GM13977 (cell line): ENCODE measurements around the gene C3orf62.
"Not testable (repeated sequence)": the region's sequence is repeated elsewhere in the genome, so short reads cannot be mapped to it uniquely, and the experiment has no call there.

Experiments
- DNase-seq: peaks from one replicate; pipeline ENCODE4 v3.0.0; 2012; ENCODE audit warnings: low spot score
- CTCF ChIP-seq: IDR thresholded peaks from 2 replicates; pipeline ENCODE4 v1.5.1; 2012; ENCODE audit warnings: mild to moderate bottlenecking, control low read depth; ENCODE audit not compliant: insufficient read depth; ENCODE audit errors: extremely low read depth, missing control alignments
- in situ Hi-C: fragments of 300-500 bp; cut with MboI; formaldehyde crosslinking; loops from one replicate; pipeline ENCODE4 v1.12.0; 2022; ENCODE audit warnings: low sequenced_read_pairs, low pct_unique_long_range_greater_than_20kb, mixed read lengths, inconsistent platforms; ENCODE audit not compliant: unreplicated experiment

The C3orf62 gene

GRCh38 chr3:49238274-49239127, 38.5 kb downstream of the C3orf62 start:
- in situ Hi-C loops: no loop called here
- no peak for DNase-seq
- TF ChIP-seq CTCF: no peak

GRCh38 chr3:49237344-49237743, 39.7 kb downstream of the C3orf62 start:
- in situ Hi-C loops: no loop called here
- TF ChIP-seq CTCF: no peak
- no peak for DNase-seq

GRCh38 chr3:49236226-49236625, 40.8 kb downstream of the C3orf62 start:
- in situ Hi-C loops: no loop called here
- TF ChIP-seq CTCF: no peak
- DNase-seq: no peak

GRCh38 chr3:49228817-49229216, 48.2 kb downstream of the C3orf62 start:
- in situ Hi-C loops, DNase-seq: not testable (repeated sequence)

GRCh38 chr3:49222002-49222401, 55.0 kb downstream of the C3orf62 start:
- DNase-seq: no peak
- in situ Hi-C loops: no loop called here
- no peak for TF ChIP-seq CTCF

GRCh38 chr3:49220985-49221563, 56.0 kb downstream of the C3orf62 start:
- in situ Hi-C loops, DNase-seq: not testable (repeated sequence)

- DNase-seq: no peak
- TF ChIP-seq CTCF: no peak
- in situ Hi-C loops: no loop called here
These were observed 57.9 kb downstream of the C3orf62 start for GRCh38 chr3:49219132-49219531.
